Fibroblast of skin of abdomen (primary cell): ENCODE results near the gene ARL6IP5.

Experiments used
- DNase-seq: peaks from one replicate; pipeline ENCODE4 v3.0.0-alpha.2; 2013

ARL6IP5 gene

GRCh38 chr3:69116897-69117296, 32.2 kb downstream of the ARL6IP5 start:
- no peak for DNase-seq

GRCh38 chr3:69118555-69118954, 33.8 kb downstream of the ARL6IP5 start:
- no peak for DNase-seq

GRCh38 chr3:69119138-69119537, 34.4 kb downstream of the ARL6IP5 start:
- DNase-seq: no peak

GRCh38 chr3:69119681-69120080, 34.9 kb downstream of the ARL6IP5 start:
- no peak for DNase-seq

GRCh38 chr3:69120879-69121464, 36.2 kb downstream of the ARL6IP5 start:
- peak; percentile 51 for DNase-seq

- DNase-seq: no peak
Measured at GRCh38 chr3:69121513-69121912, 36.8 kb downstream of the ARL6IP5 start.

GRCh38 chr3:69121950-69122349, 37.2 kb downstream of the ARL6IP5 start:
- DNase-seq: no peak

GRCh38 chr3:69122403-69122802, 37.7 kb downstream of the ARL6IP5 start, which contains the start of gene LMOD3:
Gene LMOD3, minus strand, starts transcription at chr3:69122595. Its CDS starts 209 bp downstream, at chr3:69122386.
- DNase-seq: no peak

GRCh38 chr3:69126216-69126615, 41.5 kb downstream of the ARL6IP5 start:
- DNase-seq: no peak

- no peak for DNase-seq
Measured at GRCh38 chr3:69126999-69127398, 42.3 kb downstream of the ARL6IP5 start.

- no peak for DNase-seq
Measured at GRCh38 chr3:69128509-69128908, 43.8 kb downstream of the ARL6IP5 start.

- DNase-seq: peak; percentile 72
Measured at GRCh38 chr3:69129531-69129930, 44.8 kb downstream of the ARL6IP5 start.

GRCh38 chr3:69130689-69131088, 46.0 kb downstream of the ARL6IP5 start:
- no peak for DNase-seq

- DNase-seq: no peak
Measured at GRCh38 chr3:69137005-69137404, 52.3 kb downstream of the ARL6IP5 start.

GRCh38 chr3:69137412-69137811, 52.7 kb downstream of the ARL6IP5 start:
- DNase-seq: no peak

GRCh38 chr3:69141313-69141712, 56.6 kb downstream of the ARL6IP5 start:
- DNase-seq: no peak

GRCh38 chr3:69142090-69142489, 57.4 kb downstream of the ARL6IP5 start:
- DNase-seq: no peak

- no peak for DNase-seq
Measured at GRCh38 chr3:69142797-69143454, 58.2 kb downstream of the ARL6IP5 start.

GRCh38 chr3:69143612-69144011, 58.9 kb downstream of the ARL6IP5 start:
- peak; percentile 55 for DNase-seq

- DNase-seq: no peak
Measured at GRCh38 chr3:69144631-69145245, 60.0 kb downstream of the ARL6IP5 start.

- DNase-seq: no peak
Measured at GRCh38 chr3:69145688-69146087, 61.0 kb downstream of the ARL6IP5 start.

- no peak for DNase-seq
Measured at GRCh38 chr3:69149586-69149985, 64.8 kb downstream of the ARL6IP5 start.
